RWPE2 (cell line): Measurements from ENCODE around the gene PDE6A.

Experiments used
- ATAC-seq: fragments of 200-7000 bp; cut with Tn5 transposase; 3 replicates; pipeline ENCODE4 v1.9.1; 2021; ENCODE audit warnings: low read depth
- DNase-seq: peaks from one replicate; pipeline ENCODE4 v3.0.0-alpha.2; 2020; ENCODE audit warnings: low spot score
- H3K27ac ChIP-seq: fragments of 450-650 bp; 2 replicates; pipeline ENCODE4 v1.5.1; 2017; ENCODE audit warnings: mild to moderate bottlenecking; ENCODE audit not compliant: poor library complexity, severe bottlenecking
- H3K27me3 ChIP-seq: fragments of 250-450 bp; sonication (Bioruptor Pico); 2 replicates; pipeline ENCODE4 v1.5.1; 2021; ENCODE audit warnings: mild to moderate bottlenecking, moderate library complexity; ENCODE audit not compliant: insufficient read depth, poor library complexity, severe bottlenecking
- H3K36me3 ChIP-seq: fragments of 250-450 bp; sonication (Bioruptor Pico); 2 replicates; pipeline ENCODE4 v1.5.1; 2020; ENCODE audit warnings: low read depth, mild to moderate bottlenecking, moderate library complexity
- H3K4me1 ChIP-seq: fragments of 250-450 bp; sonication (Bioruptor Pico); 2 replicates; pipeline ENCODE4 v1.5.1; 2021; ENCODE audit warnings: mild to moderate bottlenecking, moderate library complexity; ENCODE audit not compliant: insufficient read depth, poor library complexity, severe bottlenecking
- H3K4me3 ChIP-seq: fragments of 250-450 bp; sonication (Bioruptor Pico); 2 replicates; pipeline ENCODE4 v1.5.1; 2021; ENCODE audit warnings: mild to moderate bottlenecking, moderate library complexity; ENCODE audit not compliant: severe bottlenecking
- H3K9me3 ChIP-seq: fragments of 250-450 bp; sonication (Bioruptor Pico); 2 replicates; pipeline ENCODE4 v1.5.1; 2021; ENCODE audit warnings: mild to moderate bottlenecking, moderate library complexity; ENCODE audit not compliant: severe bottlenecking
- CTCF ChIP-seq: fragments of 450-650 bp; IDR thresholded peaks from one replicate; pipeline ENCODE4 v1.5.1; 2017; ENCODE audit warnings: mild to moderate bottlenecking, moderate library complexity; ENCODE audit not compliant: poor library complexity, severe bottlenecking

PDE6A gene

GRCh38 chr5:149904977-149905376 is 39.6 kb downstream of the PDE6A start:
- Histone ChIP-seq H3K36me3 (no peaks in the 10 kb centered on the region), H3K4me3 (no peak overlapping the region), H3K27me3 (no peaks in the 10 kb centered on the region), H3K4me1 (no peaks in the 10 kb centered on the region), H3K27ac (no peak overlapping the region), H3K9me3 (no peaks in the 10 kb centered on the region)
- TF ChIP-seq CTCF, result peak; percentile 18
- ATAC-seq (peak; percentile 51; the same call in 2 of the 3 replicates), DNase-seq (no peak)

GRCh38 chr5:149904293-149904886 is 40.2 kb downstream of the PDE6A start:
- DNase-seq (no peak), ATAC-seq (no peak)
- no peaks in the 10 kb centered on the region for H3K27me3 ChIP-seq
- no peaks in the 10 kb centered on the region for H3K4me1 ChIP-seq
- H3K36me3 ChIP-seq, result no peaks in the 10 kb centered on the region
- no peaks in the 10 kb centered on the region for H3K9me3 ChIP-seq
- no peak overlapping the region for H3K4me3 ChIP-seq
- no peak overlapping the region for H3K27ac ChIP-seq
- no peak for TF ChIP-seq CTCF

GRCh38 chr5:149903404-149903803 is 41.2 kb downstream of the PDE6A start:
- Histone ChIP-seq H3K4me1 (peaks cover 1% of the 10 kb centered on the region), H3K4me3 (no peak overlapping the region), H3K36me3 (no peaks in the 10 kb centered on the region), H3K27ac (no peak overlapping the region), H3K27me3 (no peaks in the 10 kb centered on the region), H3K9me3 (no peaks in the 10 kb centered on the region)
- no peak for DNase-seq
- no peak for TF ChIP-seq CTCF
- no peak for ATAC-seq

- no peaks in the 10 kb centered on the region for H3K27me3 ChIP-seq
- TF ChIP-seq CTCF, result peak; percentile 51
- H3K36me3 ChIP-seq, result no peaks in the 10 kb centered on the region
- no peaks in the 10 kb centered on the region for H3K9me3 ChIP-seq
- peaks cover 5% of the 10 kb centered on the region for H3K4me1 ChIP-seq
- no peak overlapping the region for H3K27ac ChIP-seq
- no peak overlapping the region for H3K4me3 ChIP-seq
- DNase-seq, result no peak
- ATAC-seq, result peak; percentile 62; the same call in 2 of the 3 replicates
Observed at GRCh38 chr5:149902177-149902576, 42.4 kb downstream of the PDE6A start.

GRCh38 chr5:149901511-149901910 is 43.1 kb downstream of the PDE6A start:
- H3K36me3 ChIP-seq, result no peaks in the 10 kb centered on the region
- ATAC-seq (no peak), DNase-seq (no peak)
- no peaks in the 10 kb centered on the region for H3K9me3 ChIP-seq
- no peaks in the 10 kb centered on the region for H3K27me3 ChIP-seq
- peaks cover 8% of the 10 kb centered on the region for H3K4me1 ChIP-seq
- no peak overlapping the region for H3K27ac ChIP-seq
- no peak for TF ChIP-seq CTCF
- no peak overlapping the region for H3K4me3 ChIP-seq
